ENCODE data around the gene NME4. TPM values are rescaled to one million over a fixed set of nuclear protein-coding genes. Genes with fewer than 3 reads are reported as not detected.
A peak's percentile ranks its signal among the peaks of the same experiment; 100 is the strongest.

Gene NME4
- polyA plus RNA-seq, 1 of the 3 experiments (the other 2 are of a cell fraction), result 509 TPM

DNA sequence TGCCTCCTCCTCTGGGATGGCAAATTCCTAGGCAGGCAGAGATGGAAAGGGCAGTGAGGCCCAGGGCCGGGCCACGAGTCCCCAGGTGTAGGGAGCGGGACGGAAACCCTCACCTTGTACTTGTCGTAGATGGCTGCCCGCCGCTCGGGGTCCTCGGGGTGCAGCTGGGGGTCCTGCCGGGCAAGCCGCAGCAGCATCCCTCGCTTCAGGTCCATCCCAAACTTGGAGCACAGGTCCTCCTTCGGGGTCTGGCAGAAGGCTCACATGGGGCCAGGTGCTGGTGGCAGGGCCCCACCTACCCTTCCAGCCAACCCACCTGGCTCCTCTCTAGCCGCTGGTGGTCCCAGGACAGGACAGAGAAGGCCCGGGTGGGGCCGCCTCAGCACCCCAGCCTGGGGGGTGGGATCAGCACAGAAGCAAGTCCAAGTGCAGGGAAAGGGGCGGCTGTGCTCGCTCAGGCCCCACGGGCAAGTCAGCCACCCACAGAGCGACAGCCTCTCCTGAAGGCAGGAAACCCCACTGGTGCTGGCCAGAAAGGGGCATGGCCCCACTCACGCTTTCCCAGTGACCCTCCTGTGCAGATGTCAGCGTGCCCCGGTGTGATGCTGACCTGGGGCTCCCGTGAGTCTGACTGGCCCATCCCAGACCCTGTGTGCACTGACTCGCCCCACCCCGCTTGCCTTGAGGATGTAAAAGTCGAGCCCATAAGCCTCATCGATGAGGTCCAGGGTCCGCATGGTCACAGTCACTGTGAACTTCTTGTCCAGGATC, 28.4 kb upstream of the NME4 start (continued):
- TF ChIP-seq TCF12 (IDR thresholded peaks at IDR 0.05), result no peak

DNA sequence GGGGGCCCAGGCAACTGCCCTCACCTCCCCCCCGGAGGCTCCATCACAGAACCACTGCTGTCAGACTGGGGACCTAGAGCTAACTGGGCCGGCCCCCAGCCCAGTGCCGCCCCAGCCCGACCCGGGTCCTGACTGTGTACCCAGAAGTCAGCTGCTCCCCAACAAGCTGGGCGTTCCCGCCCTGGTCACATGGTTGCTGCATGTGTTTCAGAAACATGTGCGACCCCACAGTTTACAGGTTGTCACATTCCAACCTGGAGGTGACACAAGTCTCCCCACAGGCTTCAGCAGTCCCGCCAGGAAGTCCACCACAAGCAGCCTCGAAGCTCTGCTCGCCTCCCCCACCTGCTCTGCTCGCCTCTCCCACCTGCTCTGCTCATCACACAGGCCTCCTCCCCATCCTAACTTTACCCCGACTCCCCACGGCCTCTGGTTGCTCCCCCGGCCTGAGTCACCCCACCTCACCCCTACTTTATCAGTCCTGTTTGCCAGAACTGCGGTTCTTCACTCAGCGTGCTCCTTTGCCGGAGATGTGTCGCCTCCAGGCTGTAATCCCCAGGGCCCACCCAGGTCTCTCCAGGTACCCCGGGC, 27.6 kb upstream of the NME4 start:
- no peaks in the 10 kb centered on the region; the same call in 1 of the 2 replicates for H3K79me2 ChIP-seq (ENCODE audit: insufficient read depth)
- no peak overlapping the region for H2AFZ ChIP-seq (ENCODE audit: low read depth)
- no peak overlapping the region for H3K27ac ChIP-seq (ENCODE audit: low read depth in 2 of 2, low read length in 1 of 2)
- H3K9ac ChIP-seq, result no peak overlapping the region
- H3K9me2 ChIP-seq, result no peaks in the 10 kb centered on the region
- peaks cover 12% of the 10 kb centered on the region for H3F3A ChIP-seq (replicated peaks; ENCODE audit: insufficient read depth)
- no peaks in the 10 kb centered on the region for H3K27me3 ChIP-seq (ENCODE audit: insufficient read depth)
- no peak for DNase-seq
- TF ChIP-seq EP300 (IDR thresholded peaks at IDR 0.05; ENCODE audit: borderline replicate concordance in 1 of 2, low read depth in 1 of 2, low read length in 1 of 2) (no peak), GABPA (IDR thresholded peaks at IDR 0.05; ENCODE audit: low read depth) (no peak)
- no peaks in the 10 kb centered on the region for H4K20me1 ChIP-seq (ENCODE audit: insufficient read depth)
- H3K9me3 ChIP-seq, result no peaks in the 10 kb centered on the region
- peaks cover 8 to 22% of the 10 kb centered on the region in 2 experiments; a peak in 2 of 4 replicates for H3K4me1 ChIP-seq (ENCODE audit: control insufficient read depth in 1 of 2, insufficient read depth in 2 of 2, low read depth in 1 of 2, low read length in 1 of 2)
- WGBS (ENCODE audit: low lambda C conversion rate), result 88% methylated on average over 19 of the region's 20 CpGs
- H3K4me2 ChIP-seq, result peak overlapping the region; percentile 89
- peak overlapping the region; percentile 50 to 60 for H3K4me3 ChIP-seq (ENCODE audit: low read depth in 2 of 2, low read length in 1 of 2)
- peaks cover 2 to 46% of the 10 kb centered on the region in 2 experiments for H3K36me3 ChIP-seq (replicated peaks in 1 of 2; ENCODE audit: control insufficient read depth in 1 of 2, insufficient read depth in 2 of 2, low read length in 1 of 2)
- CTCF ChIA-PET, result interaction anchor here (0.6 to 1.3 kb wide), 3 partner anchors 14 to 262 kb away, joined by 3 read pairs; no protein-coding TSS in a partner anchor
- POLR2A ChIA-PET, result no interaction called here

DNA sequence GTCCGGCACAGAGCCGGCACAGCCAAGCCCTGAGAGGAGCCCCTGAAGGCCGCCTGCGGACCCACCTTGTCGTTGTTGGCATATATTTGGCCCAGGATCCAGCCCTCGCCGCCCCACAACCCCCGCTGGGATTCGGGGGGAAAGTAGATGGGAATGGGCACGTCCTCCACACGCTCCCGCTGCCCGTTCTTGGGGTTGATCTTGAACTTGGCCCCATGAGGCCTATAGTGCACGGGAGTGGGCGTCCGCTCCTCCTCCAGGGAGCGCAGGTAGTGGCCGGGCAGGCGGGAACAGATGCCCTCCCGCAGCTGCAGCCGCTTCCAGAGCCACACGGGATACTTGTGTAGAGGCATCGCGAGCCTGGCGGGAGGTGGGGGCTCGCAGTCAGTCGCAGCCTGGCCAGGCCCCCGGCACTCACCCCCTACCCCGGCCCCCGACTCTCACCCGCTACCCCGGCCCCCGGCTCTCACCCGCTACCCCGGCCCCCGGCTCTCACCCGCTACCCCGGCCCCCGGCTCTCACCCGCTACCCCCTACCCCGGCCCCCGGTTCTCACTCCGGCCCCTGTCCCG, 27.0 kb upstream of the NME4 start:
- H4K20me1 ChIP-seq (ENCODE audit: insufficient read depth), result no peaks in the 10 kb centered on the region
- H3K4me1 ChIP-seq (ENCODE audit: control insufficient read depth in 1 of 2, insufficient read depth in 2 of 2, low read depth in 1 of 2, low read length in 1 of 2), result peaks cover 8 to 20% of the 10 kb centered on the region in 2 experiments; a peak in 2 of 4 replicates
- no peak overlapping the region for H3K9ac ChIP-seq
- no peaks in the 10 kb centered on the region; the same call in 1 of the 2 replicates for H3K79me2 ChIP-seq (ENCODE audit: insufficient read depth)
- H3K4me2 ChIP-seq, result peak overlapping the region; percentile 89
- H3K36me3 ChIP-seq (replicated peaks in 1 of 2; ENCODE audit: control insufficient read depth in 1 of 2, insufficient read depth in 2 of 2, low read length in 1 of 2), result peaks cover 2 to 52% of the 10 kb centered on the region in 2 experiments
- no peak overlapping the region for H2AFZ ChIP-seq (ENCODE audit: low read depth)
- peak; percentile 76 for DNase-seq
- peak overlapping the region; percentile 50 to 60 for H3K4me3 ChIP-seq (ENCODE audit: low read depth in 2 of 2, low read length in 1 of 2)
- H3K9me3 ChIP-seq, result no peaks in the 10 kb centered on the region
- CTCF ChIA-PET, result interaction anchor here (0.7 to 1.9 kb wide), 6 partner anchors 8 to 273 kb away, joined by 3 to 16 read pairs (median 4); no protein-coding TSS in a partner anchor
- POLR2A ChIA-PET, result interaction anchor here (1.6 kb wide), 1 partner anchor 12 kb away, joined by 4 read pairs; the partner anchor contains the start of gene PGAP6
- H3K9me2 ChIP-seq, result no peaks in the 10 kb centered on the region
- H3K27ac ChIP-seq (ENCODE audit: low read depth in 2 of 2, low read length in 1 of 2), result no peak overlapping the region; a peak in 1 of 4 replicates
- 22% methylated on average over 29 of the region's 44 CpGs for WGBS (ENCODE audit: low lambda C conversion rate)
- TF ChIP-seq YY1 (IDR thresholded peaks at IDR 0.05; ENCODE audit: low read depth) (no peak), RAD21 (IDR thresholded peaks at IDR 0.05; ENCODE audit: low read length) (no peak), TEAD4 (IDR thresholded peaks at IDR 0.05; ENCODE audit: borderline replicate concordance, insufficient read depth) (no peak), FOSL2 (IDR thresholded peaks at IDR 0.05; ENCODE audit: borderline replicate concordance, low read depth) (no peak), GATA2 (CRISPR knock-in tag; IDR thresholded peaks at IDR 0.05) (no peak)
- TF ChIP-seq, protein P1, sequence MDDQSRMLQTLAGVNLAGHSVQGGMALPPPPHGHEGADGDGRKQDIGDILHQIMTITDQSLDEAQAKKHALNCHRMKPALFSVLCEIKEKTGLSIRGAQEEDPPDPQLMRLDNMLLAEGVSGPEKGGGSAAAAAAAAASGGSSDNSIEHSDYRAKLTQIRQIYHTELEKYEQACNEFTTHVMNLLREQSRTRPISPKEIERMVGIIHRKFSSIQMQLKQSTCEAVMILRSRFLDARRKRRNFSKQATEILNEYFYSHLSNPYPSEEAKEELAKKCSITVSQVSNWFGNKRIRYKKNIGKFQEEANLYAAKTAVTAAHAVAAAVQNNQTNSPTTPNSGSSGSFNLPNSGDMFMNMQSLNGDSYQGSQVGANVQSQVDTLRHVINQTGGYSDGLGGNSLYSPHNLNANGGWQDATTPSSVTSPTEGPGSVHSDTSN (IDR thresholded peaks at IDR 0.05), result no peak
- TF ChIP-seq, protein P2, sequence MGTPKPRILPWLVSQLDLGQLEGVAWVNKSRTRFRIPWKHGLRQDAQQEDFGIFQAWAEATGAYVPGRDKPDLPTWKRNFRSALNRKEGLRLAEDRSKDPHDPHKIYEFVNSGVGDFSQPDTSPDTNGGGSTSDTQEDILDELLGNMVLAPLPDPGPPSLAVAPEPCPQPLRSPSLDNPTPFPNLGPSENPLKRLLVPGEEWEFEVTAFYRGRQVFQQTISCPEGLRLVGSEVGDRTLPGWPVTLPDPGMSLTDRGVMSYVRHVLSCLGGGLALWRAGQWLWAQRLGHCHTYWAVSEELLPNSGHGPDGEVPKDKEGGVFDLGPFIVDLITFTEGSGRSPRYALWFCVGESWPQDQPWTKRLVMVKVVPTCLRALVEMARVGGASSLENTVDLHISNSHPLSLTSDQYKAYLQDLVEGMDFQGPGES (IDR thresholded peaks at IDR 0.05; ENCODE audit: low read depth, low read length), result no peak
- H3F3A ChIP-seq (replicated peaks; ENCODE audit: insufficient read depth), result peaks cover 12% of the 10 kb centered on the region
- no peaks in the 10 kb centered on the region for H3K27me3 ChIP-seq (ENCODE audit: insufficient read depth)
